ENCODE measurements around the gene OAS3. TPM values are rescaled to one million over a fixed set of nuclear protein-coding genes. Genes with fewer than 3 reads are reported as not detected.

OAS3 gene
- polyA plus RNA-seq, 3 donors, result 22.0 to 54.3 (median 41.9) TPM

DNA sequence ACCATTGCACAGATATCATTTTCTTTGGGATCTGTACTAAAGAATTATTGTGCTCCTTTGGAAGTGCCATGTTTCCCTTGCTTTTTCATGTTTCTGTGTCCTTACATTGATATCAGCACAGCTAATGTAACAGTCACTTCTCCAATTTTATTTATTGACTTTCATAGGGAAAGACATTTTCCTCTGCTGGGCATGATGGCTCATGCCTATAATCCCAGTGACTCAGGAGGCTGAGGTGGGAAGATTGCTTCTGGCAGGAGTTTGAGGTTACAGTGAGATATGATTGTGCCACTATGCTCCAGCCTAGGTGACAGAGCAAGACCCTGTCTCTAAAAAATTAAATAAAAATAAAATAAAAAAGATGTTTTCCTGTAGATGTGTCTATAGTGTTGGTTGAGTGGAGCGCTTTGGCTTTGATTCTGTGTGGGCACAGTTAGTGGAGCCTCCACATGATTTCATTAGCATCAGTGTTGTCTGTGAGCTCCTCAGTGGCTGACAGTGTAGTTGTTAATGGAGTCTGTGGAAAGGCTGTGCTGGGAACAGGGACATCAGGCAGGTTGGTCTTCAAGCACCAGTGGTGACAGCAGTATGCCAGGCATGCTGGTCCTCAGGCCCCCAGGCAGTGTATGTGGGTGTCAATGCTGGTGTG is 47.5 kb downstream of the OAS3 start:
- peaks cover 62% of the 10 kb centered on the region for H3K79me2 ChIP-seq (ENCODE audit: insufficient read depth, low read length)
- no peak overlapping the region for H3K4me3 ChIP-seq (replicated peaks in 1 of 3; ENCODE audit: low read depth in 2 of 3, low read length in 3 of 3)
- Mint-ChIP-seq H3K9me3 (peaks cover 6 to 18% (median 11%) of the 10 kb centered on the region in 7 donors), H3K27ac (no peak overlapping the region), H3K27me3 (ENCODE audit: low read depth in 3 of 3) (no peaks in the 10 kb centered on the region), H3K4me3 (no peak overlapping the region), H3K4me1 (peaks cover 16% of the 10 kb centered on the region), H3K36me3 (peaks cover 72 to 74% of the 10 kb centered on the region in 2 donors)
- H3K36me3 ChIP-seq (replicated peaks in 1 of 2; ENCODE audit: control insufficient read depth in 1 of 2, insufficient read depth in 2 of 2, low read length in 2 of 2), result peaks cover 43 to 66% of the 10 kb centered on the region in 2 donors
- H4K20me1 ChIP-seq (ENCODE audit: insufficient read depth, low read length), result peaks cover 55% of the 10 kb centered on the region
- no peak for DNase-seq
- H3K9me3 ChIP-seq (replicated peaks in 1 of 2; ENCODE audit: control insufficient read depth in 1 of 2, insufficient read depth in 1 of 2, low read length in 2 of 2), result peaks cover 0 to 6% of the 10 kb centered on the region in 2 donors
- H3K9ac ChIP-seq (ENCODE audit: insufficient read depth, low read length, poor library complexity, severe bottlenecking), result no peak overlapping the region
- no peak overlapping the region for H3K27ac ChIP-seq (ENCODE audit: low read depth in 1 of 2, low read length in 2 of 2)
- no peak overlapping the region for H2AFZ ChIP-seq (ENCODE audit: insufficient read depth, low read depth, low read length, poor library complexity, severe bottlenecking)
- 100% methylated on average over 1 of the region's 1 CpG for WGBS (ENCODE audit: insufficient coverage)
- TF ChIP-seq, protein P1, sequence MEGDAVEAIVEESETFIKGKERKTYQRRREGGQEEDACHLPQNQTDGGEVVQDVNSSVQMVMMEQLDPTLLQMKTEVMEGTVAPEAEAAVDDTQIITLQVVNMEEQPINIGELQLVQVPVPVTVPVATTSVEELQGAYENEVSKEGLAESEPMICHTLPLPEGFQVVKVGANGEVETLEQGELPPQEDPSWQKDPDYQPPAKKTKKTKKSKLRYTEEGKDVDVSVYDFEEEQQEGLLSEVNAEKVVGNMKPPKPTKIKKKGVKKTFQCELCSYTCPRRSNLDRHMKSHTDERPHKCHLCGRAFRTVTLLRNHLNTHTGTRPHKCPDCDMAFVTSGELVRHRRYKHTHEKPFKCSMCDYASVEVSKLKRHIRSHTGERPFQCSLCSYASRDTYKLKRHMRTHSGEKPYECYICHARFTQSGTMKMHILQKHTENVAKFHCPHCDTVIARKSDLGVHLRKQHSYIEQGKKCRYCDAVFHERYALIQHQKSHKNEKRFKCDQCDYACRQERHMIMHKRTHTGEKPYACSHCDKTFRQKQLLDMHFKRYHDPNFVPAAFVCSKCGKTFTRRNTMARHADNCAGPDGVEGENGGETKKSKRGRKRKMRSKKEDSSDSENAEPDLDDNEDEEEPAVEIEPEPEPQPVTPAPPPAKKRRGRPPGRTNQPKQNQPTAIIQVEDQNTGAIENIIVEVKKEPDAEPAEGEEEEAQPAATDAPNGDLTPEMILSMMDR (IDR thresholded peaks at IDR 0.05), result no peak
- peaks cover 0 to 14% of the 10 kb centered on the region in 2 donors for H3K4me1 ChIP-seq (ENCODE audit: control insufficient read depth in 1 of 2, insufficient read depth in 2 of 2, low read length in 2 of 2)
- intact Hi-C loops (cut with micrococcal nuclease), result no loop called here
- H3K27me3 ChIP-seq (ENCODE audit: control insufficient read depth in 2 of 2, insufficient read depth in 2 of 2, low read length in 2 of 2), result no peaks in the 10 kb centered on the region
- no peak overlapping the region for H3K4me2 ChIP-seq (replicated peaks; ENCODE audit: extremely low read depth, low read length, poor library complexity, severe bottlenecking)

DNA sequence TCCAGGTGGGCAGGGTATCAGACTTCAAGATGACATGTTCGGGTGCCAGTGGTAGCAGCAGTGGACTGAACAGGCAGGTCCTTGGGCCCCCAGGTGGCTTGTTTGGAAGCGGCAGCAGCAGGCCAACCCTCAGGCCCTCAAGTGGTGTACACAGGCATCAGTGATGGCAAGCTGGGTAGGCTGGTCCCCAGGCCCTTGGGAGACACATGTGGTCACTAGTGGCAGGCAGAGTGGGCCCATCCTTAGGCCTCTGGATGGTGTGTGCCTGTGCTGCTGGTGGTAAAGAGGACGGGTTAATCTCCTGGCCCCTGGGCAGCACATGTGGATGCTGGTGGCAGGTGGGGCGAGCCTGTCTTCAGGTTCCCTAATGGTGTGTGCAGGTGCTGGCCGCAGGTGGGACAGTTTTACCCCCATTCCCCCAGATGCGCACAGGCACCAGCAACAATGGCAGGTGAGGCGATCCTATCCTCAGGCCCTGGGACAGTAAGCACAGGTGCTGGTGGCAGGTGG is 48.1 kb downstream of the OAS3 start:
- Mint-ChIP-seq H3K27ac (no peak overlapping the region), H3K27me3 (ENCODE audit: low read depth in 3 of 3) (no peaks in the 10 kb centered on the region), H3K4me1 (peaks cover 11% of the 10 kb centered on the region), H3K36me3 (peaks cover 77 to 78% of the 10 kb centered on the region in 2 donors), H3K4me3 (no peak overlapping the region), H3K9me3 (peaks cover 6 to 18% (median 11%) of the 10 kb centered on the region in 7 donors)
- H3K79me2 ChIP-seq (ENCODE audit: insufficient read depth, low read length), result peaks cover 56% of the 10 kb centered on the region
- H3K27ac ChIP-seq (ENCODE audit: low read depth in 1 of 2, low read length in 2 of 2), result no peak overlapping the region
- no peak for DNase-seq
- H3K4me1 ChIP-seq (ENCODE audit: control insufficient read depth in 1 of 2, insufficient read depth in 2 of 2, low read length in 2 of 2), result peaks cover 0 to 8% of the 10 kb centered on the region in 2 donors
- no peak overlapping the region for H3K4me2 ChIP-seq (replicated peaks; ENCODE audit: extremely low read depth, low read length, poor library complexity, severe bottlenecking)
- peaks cover 0 to 6% of the 10 kb centered on the region in 2 donors for H3K9me3 ChIP-seq (replicated peaks in 1 of 2; ENCODE audit: control insufficient read depth in 1 of 2, insufficient read depth in 1 of 2, low read length in 2 of 2)
- intact Hi-C loops (cut with micrococcal nuclease), result no loop called here
- H2AFZ ChIP-seq (ENCODE audit: insufficient read depth, low read depth, low read length, poor library complexity, severe bottlenecking), result no peak overlapping the region
- H3K36me3 ChIP-seq (replicated peaks in 1 of 2; ENCODE audit: control insufficient read depth in 1 of 2, insufficient read depth in 2 of 2, low read length in 2 of 2), result peaks cover 48 to 72% of the 10 kb centered on the region in 2 donors
- TF ChIP-seq, protein P1 (IDR thresholded peaks at IDR 0.05), result no peak
- H3K4me3 ChIP-seq (replicated peaks in 1 of 3; ENCODE audit: low read depth in 2 of 3, low read length in 3 of 3), result no peak overlapping the region
- H3K27me3 ChIP-seq (ENCODE audit: control insufficient read depth in 2 of 2, insufficient read depth in 2 of 2, low read length in 2 of 2), result no peaks in the 10 kb centered on the region
- H4K20me1 ChIP-seq (ENCODE audit: insufficient read depth, low read length), result peaks cover 50% of the 10 kb centered on the region
- WGBS (ENCODE audit: insufficient coverage), result 97% methylated on average over 7 of the region's 7 CpGs
- no peak overlapping the region for H3K9ac ChIP-seq (ENCODE audit: insufficient read depth, low read length, poor library complexity, severe bottlenecking)
